Measurements from ENCODE around the gene TENM4.

Gene TENM4

DNA sequence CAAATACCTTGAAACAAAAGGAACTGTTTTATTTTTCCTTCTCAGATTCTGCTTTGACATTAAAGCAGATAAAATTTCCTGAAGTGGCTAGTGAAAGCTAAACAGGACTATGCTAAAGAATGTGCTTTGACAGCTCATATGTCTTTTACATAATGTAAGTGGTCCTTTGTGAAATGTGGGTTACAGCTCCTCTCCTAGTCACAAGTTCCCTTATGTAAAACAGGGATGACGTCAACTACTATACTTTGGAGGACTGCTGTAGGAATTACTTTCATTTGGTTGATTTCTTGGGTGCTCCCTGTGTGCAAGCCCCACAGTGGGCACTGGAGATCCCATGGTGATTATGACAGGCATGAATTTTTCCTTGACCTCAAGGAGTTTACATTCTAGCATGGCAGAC is 649.6 kb downstream of the TENM4 start:
- DNase-seq (ENCODE audit: low read depth) = no peak
- H3K4me3 ChIP-seq (ENCODE audit: low read depth, low read length) = no peak overlapping the region
- TF ChIP-seq, protein P1, sequence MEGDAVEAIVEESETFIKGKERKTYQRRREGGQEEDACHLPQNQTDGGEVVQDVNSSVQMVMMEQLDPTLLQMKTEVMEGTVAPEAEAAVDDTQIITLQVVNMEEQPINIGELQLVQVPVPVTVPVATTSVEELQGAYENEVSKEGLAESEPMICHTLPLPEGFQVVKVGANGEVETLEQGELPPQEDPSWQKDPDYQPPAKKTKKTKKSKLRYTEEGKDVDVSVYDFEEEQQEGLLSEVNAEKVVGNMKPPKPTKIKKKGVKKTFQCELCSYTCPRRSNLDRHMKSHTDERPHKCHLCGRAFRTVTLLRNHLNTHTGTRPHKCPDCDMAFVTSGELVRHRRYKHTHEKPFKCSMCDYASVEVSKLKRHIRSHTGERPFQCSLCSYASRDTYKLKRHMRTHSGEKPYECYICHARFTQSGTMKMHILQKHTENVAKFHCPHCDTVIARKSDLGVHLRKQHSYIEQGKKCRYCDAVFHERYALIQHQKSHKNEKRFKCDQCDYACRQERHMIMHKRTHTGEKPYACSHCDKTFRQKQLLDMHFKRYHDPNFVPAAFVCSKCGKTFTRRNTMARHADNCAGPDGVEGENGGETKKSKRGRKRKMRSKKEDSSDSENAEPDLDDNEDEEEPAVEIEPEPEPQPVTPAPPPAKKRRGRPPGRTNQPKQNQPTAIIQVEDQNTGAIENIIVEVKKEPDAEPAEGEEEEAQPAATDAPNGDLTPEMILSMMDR (IDR thresholded peaks at IDR 0.05; ENCODE audit: low read depth, low read length, missing control alignments) = no peak

DNA sequence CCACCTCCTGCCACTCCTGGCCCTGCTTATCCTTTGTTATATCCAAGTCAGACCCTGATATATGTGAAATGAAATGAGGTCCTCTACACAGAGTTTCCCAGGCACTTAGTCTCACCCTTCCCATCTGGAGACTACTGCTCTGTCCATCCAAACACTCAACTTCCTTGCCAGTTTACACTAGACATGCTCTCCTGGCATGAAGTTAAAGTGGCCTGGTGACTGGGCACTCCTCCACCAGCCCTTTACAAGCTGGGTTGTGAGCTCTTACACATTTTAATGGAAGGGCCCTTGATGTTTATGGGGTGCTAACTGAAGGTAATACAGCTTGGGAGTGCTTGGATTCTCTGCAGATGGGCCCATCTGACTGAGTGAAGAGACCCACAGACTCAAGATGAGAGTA is 650.0 kb downstream of the TENM4 start:
- TF ChIP-seq, protein P1 (IDR thresholded peaks at IDR 0.05; ENCODE audit: low read depth, low read length, missing control alignments) = no peak
- H3K4me3 ChIP-seq (ENCODE audit: low read depth, low read length) = no peak overlapping the region
- no peak for DNase-seq (ENCODE audit: low read depth)

DNA sequence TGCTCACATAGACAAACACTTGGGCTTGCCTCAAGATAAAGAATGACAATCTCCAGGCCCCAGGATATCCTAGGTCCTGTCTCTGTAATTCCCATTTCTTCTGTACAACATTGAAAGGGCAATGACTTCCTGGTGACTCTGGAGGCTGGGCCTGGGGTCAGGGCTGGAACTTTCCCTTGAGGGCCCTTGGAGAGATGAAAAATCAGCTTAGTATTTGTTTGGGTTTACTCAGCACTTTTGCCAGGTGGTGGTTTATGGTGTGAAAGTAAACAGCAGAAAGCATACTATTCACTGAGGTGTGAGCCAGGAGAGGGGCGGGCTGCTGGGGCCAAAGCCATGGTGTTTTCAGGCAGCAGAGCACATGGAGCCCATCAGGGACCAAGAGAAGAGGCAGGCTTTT is 651.5 kb downstream of the TENM4 start:
- H3K4me3 ChIP-seq (ENCODE audit: low read depth, low read length) = no peak overlapping the region
- TF ChIP-seq, protein P1 (IDR thresholded peaks at IDR 0.05; ENCODE audit: low read depth, low read length, missing control alignments) = no peak
- no peak for DNase-seq (ENCODE audit: low read depth)

DNA sequence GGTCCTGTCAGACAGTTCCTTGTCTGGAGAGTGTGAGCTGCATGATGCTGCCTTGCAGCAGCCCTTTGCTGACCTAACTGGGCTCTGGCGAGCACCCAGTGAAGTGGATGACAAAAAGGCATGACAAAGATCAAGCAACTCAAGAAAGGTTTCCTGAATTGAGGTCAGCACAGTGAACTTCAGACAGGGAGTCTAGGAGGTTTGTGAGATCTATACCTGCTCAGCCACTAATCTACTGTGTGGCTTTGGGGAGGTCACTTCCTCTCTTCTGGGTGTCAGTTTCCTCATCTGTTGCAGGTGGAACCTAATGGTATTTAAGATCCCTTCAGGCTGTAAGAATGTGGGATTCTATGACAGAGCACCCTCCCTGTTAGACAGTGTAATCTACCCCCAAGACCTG is 652.3 kb downstream of the TENM4 start:
- TF ChIP-seq, protein P1 (IDR thresholded peaks at IDR 0.05; ENCODE audit: low read depth, low read length, missing control alignments) = no peak
- DNase-seq (ENCODE audit: low read depth) = no peak
- H3K4me3 ChIP-seq (ENCODE audit: low read depth, low read length) = no peak overlapping the region

DNA sequence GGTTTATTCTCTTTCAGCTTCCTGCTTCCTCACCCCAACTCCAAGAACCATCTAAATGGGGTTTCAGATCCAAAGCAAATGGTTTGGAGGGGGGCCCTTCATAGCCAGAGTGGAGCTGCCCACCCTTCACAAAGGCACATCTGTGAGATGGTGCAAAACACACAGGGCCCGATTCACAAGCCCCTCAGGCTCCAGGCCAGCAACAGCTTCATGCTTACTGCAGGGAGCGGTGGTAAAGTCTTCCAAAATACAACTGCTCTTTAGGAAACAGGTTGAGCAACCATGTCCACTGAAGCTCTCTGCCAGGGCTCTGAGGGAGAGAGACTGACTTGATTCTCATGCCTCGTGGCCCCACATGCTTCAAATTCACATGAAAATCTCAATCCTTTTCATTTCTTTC is 653.1 kb downstream of the TENM4 start:
- no peak for DNase-seq (ENCODE audit: low read depth)
- TF ChIP-seq, protein P1 (IDR thresholded peaks at IDR 0.05; ENCODE audit: low read depth, low read length, missing control alignments) = no peak
- no peak overlapping the region for H3K4me3 ChIP-seq (ENCODE audit: low read depth, low read length)

DNA sequence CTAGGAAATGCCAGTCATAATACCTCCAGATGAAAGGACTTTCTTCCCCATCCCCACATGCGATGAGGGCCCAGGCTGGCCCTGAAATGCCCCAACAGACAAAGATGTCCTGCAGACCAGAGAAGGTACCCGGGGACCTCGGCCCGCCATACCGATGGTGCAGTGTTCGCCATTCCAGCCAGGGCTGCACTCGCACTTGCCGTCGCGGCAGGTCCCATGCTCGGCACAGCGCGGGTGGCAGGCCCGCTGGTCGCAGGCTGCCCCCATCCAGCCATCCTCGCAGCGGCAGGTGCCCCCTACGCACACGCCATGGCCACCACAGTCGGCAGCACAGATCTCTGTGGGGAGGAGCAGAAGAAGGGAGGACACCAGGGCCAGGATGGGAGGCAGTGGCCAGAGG is 654.1 kb downstream of the TENM4 start:
- no peak for DNase-seq (ENCODE audit: low read depth)
- H3K4me3 ChIP-seq (ENCODE audit: low read depth, low read length) = no peak overlapping the region
- TF ChIP-seq, protein P1 (IDR thresholded peaks at IDR 0.05; ENCODE audit: low read depth, low read length, missing control alignments) = no peak

DNA sequence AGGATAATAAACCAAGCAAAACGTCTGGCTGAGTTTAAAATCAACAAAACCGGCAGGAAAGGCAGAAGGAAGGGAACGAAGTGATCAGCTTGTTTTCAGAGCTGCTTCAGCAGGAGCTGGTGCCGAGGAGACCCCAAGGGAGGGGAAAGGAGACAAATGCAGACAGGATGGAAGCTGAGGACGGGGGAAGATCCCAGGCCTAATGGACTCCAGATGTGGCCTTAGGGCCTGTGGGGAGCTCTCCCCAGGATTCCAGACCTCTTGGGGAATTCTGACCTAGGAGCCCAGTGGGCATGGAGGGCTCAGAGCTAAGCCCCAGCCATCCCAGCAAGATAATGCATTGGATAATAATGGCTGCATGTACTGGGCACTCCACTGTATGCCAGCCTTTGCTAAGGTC is 654.7 kb downstream of the TENM4 start:
- H3K4me3 ChIP-seq (ENCODE audit: low read depth, low read length) = no peak overlapping the region
- TF ChIP-seq, protein P1 (IDR thresholded peaks at IDR 0.05; ENCODE audit: low read depth, low read length, missing control alignments) = no peak
- DNase-seq (ENCODE audit: low read depth) = no peak
